NCI-H2107 treated with DMSO at 0.1 percent for 48 hours (cell line): ENCODE measurements around the gene DIP2C.
"Not testable (repeated sequence)": the region's sequence is repeated elsewhere in the genome, so short reads cannot be mapped to it uniquely, and the experiment has no call there.

Experiments used
- DNase-seq: peaks from one replicate; lab custom pipeline; 2025; ENCODE audit not compliant: unreplicated experiment; lab: John Stamatoyannopoulos, UW

DIP2C gene

GRCh38 chr10:265816-266588 is 423.5 kb downstream of the DIP2C start:
- not testable (repeated sequence) for DNase-seq

DNA sequence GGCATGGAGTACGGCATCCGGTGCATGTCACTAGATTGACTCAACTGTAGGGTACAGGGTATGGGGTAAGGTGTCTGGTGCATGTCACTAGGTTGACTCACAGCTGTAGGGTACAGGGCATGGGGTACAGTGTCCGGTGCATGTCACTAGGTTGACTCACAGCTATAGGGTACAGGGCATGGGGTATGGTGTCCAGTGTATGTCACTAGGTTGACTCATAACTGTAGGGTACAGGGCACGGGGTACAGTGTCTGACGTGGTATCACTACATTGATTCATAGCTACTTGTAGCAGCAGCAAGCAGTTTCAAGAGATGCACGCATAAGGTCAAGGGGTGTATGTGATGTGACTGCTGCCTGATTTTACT is 424.4 kb downstream of the DIP2C start:
- DNase-seq = not testable (repeated sequence)

GRCh38 chr10:264160-265073 is 425.1 kb downstream of the DIP2C start:
- not testable (repeated sequence) for DNase-seq

DNA sequence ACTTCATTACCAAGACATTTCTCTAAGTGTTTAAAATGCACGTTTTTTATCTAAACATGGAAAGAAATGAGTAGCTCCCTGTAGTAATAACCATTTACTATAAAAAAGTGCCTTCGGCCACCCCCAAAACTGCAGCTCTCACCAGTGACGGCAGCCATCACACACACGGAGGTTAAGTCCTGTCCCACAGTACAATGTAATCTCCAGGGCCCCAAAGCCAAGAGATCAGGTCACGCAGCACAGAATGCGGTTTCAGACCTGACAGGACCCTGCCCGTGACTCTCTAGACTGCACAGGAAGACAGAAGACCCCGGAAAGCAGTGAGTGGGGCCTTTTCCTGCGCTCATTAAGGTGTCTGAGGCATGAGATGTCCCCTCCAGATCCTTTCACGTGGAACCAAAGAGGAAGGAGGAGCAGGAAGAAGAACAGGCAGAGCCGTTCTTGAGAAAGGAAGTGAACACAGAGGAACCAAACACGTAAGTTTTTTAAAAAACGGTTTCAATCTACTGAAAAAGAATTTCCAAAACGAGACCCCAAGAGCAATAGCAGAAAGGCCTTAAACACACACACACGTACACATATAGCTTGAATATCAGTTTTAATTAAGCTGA is 428.5 kb downstream of the DIP2C start:
- no peak for DNase-seq

GRCh38 chr10:251982-252582 is 437.4 kb downstream of the DIP2C start:
- no peak for DNase-seq

- no peak for DNase-seq
These were observed 441.2 kb downstream of the DIP2C start for GRCh38 chr10:248307-248706.

GRCh38 chr10:247480-247879 is 442.0 kb downstream of the DIP2C start:
- DNase-seq = no peak

GRCh38 chr10:246431-246830 is 443.0 kb downstream of the DIP2C start:
- no peak for DNase-seq

DNA sequence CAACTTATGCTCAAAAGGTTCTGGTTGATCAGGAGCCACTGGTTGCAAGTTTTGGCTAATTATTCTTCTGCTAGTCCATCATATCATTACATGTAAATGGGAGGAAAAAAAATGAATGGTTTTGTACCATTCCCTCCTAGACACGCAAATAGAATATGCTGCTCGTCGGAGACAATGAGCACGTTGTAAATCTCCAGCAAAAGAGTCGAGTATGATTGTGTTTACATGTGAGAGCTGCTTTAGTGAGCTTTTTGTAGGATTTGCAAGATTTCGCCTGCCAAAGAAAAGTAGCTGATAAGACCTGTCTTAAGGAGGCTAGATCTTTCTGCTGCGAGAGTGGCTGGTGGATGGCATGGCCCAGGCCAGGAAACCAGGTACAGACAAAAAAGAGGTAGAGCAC is 445.2 kb downstream of the DIP2C start:
- DNase-seq = no peak

DNA sequence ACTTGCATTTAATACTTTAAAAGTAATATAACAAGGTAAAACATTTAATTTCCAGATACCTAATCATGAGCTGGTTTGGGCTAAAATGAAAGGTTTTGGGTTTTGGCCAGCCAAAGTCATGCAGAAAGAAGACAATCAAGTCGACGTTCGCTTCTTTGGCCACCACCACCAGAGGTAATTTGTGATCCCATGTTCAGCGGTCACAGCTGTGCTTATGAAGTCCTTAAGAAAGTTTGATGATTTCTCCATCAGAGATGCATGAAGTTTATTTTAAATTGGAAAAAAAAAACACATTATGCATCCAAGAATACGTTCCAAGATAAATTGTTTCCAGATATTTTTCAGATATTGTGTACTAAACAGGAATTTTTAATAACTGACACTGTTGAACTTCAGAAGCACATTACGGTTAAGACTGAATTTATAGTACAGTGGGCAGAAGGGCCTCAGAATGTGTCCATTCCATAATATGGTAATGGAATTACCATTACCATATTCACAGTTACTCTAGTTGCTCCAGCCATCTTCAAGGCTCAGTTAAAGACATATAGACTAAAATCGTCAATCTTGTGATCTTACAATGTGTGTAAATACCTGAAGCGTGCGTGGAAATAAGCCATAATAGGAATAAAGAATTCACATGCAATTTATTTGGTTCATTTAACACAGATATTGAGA is 447.4 kb downstream of the DIP2C start:
- DNase-seq = no peak

DNA sequence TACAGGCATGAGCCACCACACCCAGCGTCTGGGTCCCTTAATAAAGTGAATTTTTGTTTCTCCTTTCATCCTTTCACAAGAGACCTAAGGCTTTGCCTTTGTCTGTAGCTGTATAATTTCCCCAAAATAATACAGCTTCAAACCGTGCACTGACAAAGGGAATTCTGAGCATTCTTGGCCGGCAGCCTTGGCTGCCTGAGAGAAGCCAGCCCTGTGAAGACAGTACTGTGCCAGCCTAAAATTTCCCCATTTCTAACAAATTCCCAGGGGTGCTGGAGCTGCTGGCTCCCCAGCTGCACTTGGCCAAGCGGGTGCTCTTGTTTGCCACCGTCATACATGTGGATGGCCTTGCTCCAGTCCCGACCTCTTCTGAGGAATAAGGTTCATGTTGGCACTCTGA is 448.0 kb downstream of the DIP2C start:
- no peak for DNase-seq

- DNase-seq = peak; percentile 29
These were observed 450.4 kb downstream of the DIP2C start for GRCh38 chr10:239109-239508.

DNA sequence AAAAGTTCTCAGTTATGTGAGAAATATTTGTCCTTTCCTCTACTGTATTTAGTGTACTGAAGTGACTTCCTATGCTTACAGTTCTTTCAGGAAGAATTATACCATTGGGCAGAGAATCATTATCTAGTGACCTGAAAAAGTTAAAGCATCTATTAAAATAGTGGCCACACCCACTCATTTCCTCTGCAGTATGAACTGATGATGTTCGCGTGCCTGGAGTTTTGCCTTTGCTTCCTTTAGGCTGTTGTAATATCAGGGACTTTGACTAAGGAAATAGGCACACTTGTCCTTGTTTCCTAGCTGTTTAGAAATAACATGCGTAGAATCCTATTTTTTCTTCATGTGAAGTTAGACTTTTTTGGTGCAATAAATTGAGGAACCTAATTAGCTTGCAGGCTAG is 453.6 kb downstream of the DIP2C start:
- DNase-seq = no peak

DNA sequence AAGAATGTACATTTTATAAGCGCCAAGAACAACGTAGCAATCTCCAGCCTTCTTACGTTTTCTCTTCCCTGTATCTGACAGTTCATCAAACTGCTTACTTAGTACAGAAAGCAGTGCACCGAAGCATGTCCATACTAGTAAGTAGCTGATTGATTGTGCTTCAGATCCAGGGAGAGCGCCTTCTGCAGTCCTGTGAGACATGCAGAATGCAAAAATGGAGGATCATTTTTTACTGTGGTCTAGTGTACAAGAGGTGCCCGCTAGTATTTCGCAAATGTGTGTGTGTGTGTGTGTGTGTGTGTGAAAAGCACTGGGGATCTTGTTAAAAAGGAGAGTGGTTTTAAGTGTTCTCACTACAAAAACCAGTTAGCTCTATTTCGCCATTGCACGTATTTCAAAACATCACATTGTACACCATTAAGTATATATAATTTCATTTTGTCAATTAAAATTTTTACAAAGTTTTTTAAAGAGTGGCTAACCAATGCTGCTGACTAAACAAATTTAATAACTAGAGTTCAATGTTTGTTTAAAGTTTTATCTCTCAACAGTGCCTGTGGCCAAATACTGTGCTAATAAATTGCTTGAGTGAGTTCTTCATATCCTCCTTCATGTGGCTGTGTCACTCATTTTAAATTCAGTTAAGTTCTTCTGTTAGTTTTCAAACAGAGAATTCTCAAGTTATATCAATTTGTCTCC is 454.6 kb downstream of the DIP2C start:
- DNase-seq = no peak

DNA sequence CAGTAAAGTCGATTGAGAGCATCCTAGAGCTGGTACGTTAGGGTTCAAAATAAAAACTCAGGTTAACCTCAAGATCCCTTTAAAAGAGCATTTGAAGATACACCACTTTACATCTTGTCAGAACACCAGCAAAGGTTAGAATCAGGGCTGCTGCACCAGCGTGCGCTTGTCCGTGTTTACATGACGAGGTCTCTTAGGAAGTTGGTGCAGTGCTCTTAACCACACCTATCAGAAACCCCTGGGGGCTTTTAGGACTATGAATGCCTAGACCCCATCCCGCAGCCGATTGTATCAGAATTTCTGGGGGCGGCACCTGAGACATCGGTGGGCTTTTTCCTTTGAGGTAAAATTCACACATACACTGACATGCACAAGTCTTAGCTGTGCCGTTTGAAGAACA is 456.6 kb downstream of the DIP2C start:
- DNase-seq = no peak

GRCh38 chr10:232061-232460 is 457.4 kb downstream of the DIP2C start:
- DNase-seq = no peak

- DNase-seq = no peak
These were observed 458.7 kb downstream of the DIP2C start for GRCh38 chr10:230758-231157.

- no peak for DNase-seq
These were observed 461.1 kb downstream of the DIP2C start for GRCh38 chr10:228366-228765.

- no peak for DNase-seq
These were observed 462.5 kb downstream of the DIP2C start for GRCh38 chr10:227014-227413.

DNA sequence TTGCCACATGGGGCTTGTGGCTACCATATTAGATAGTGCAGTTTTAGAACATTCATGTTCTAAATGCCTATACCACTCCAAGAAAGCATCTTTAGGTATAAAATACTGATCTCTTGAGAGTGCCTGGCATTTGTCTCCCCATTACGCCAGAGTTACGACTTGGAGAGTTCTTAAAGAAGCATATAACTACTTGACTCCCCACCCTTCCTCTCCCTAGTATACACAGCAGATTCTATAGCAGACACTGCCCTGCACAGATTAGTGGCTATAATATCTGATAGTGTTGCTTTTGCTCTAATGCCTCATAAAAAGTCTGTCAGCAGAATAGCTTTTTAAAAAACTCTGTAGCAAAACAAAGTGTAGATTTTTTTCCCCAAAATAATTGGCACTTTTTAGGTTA is 463.4 kb downstream of the DIP2C start:
- no peak for DNase-seq
